ENCODE data around the gene SREBF2.
A peak's percentile ranks its signal among the peaks of the same experiment; 100 is the strongest.
"Not testable (repeated sequence)": the region's sequence is repeated elsewhere in the genome, so short reads cannot be mapped to it uniquely, and the experiment has no call there.

Gene SREBF2

DNA sequence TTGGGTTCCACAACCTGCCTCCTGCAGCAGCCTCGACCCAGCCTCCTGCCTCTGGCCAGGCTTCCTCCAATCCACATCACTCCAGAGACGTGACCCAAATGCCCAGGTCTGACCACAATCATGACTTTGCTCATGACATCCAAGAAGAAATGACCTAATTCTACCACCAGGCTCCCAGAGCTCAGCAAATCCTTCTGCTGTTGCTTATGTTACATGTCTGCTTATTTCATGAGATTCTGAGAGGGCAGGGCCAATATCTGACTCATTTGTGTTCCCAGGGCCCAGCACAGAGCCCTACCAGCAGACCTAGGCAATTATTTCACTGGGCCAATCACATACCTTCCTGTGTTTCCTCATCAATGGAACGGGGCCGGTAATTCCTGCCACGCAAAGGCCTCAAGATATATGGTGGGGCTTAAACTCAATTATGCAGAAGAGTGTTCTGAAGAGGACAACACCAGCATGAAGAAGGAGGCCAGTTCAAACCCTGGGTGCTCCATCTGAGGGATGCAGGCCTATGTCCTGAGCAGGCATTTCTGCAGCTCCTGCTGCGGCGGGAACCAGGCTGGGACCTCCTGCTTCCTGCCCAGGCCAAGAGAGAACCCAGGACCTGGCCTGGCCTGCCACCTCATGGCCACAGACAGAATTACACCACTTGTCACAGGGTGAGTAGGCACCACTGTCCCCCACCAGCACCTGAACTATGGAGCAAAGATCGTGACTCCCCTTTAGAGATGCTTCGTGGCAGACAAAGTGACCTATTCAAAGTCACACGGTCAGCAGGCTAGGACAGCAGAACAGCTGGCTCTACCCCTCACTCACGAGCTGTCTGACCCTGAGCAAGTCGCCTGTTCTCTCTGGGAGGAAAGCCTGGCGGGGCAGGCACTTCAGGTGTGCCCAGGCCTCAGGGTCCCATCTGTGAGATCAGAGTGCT is 108.2 kb downstream of the SREBF2 start:
- H3K36me3 Mint-ChIP-seq (ENCODE audit: insufficient read depth), result peaks cover 45% of the 10 kb centered on the region
- peak overlapping the region; percentile 94 to 100 for H3K27ac Mint-ChIP-seq
- H3K27me3 Mint-ChIP-seq, result no peaks in the 10 kb centered on the region
- ATAC-seq (replicated peaks) (peak; percentile 57), DNase-seq (peak; percentile 84 to 92 (median 84))
- H3K9me3 Mint-ChIP-seq, result no peaks in the 10 kb centered on the region
- H3K4me1 Mint-ChIP-seq (ENCODE audit: low read depth in 2 of 2), result peaks cover 33 to 40% of the 10 kb centered on the region in 2 donors
- H3K4me3 Mint-ChIP-seq, result peak overlapping the region; percentile 69 to 93

DNA sequence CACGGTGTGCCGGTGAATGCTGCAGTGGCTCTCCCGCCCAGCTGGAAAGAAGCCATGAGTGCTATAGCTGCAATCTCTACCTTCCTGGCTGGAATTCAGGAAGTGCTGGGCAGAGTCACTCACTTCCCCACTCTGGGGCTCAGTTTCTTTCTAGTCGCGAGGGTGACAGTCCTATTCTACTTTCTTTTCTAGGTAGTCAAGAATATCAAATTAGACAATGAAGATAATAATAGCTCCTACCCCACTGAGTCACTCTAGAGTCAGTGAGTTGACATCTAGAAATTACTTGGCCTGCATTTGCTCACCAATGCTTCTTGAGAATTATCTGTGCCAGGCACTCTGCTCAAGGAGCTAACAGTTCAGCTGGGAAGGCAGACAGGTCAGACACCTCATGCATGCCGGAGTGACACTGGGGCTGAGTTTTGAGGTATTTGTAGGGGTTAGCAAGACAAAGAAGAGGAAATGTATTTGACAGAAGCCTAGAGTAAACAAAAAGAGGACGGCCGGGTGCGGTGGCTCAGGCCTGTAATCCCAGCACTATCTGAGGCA is 110.8 kb downstream of the SREBF2 start:
- peaks cover 34 to 38% of the 10 kb centered on the region in 2 donors for H3K4me1 Mint-ChIP-seq (ENCODE audit: low read depth in 2 of 2)
- DNase-seq (no peak), ATAC-seq (replicated peaks) (no peak)
- H3K9me3 Mint-ChIP-seq, result no peaks in the 10 kb centered on the region
- H3K27ac Mint-ChIP-seq, result no peak overlapping the region
- H3K36me3 Mint-ChIP-seq (ENCODE audit: insufficient read depth), result peaks cover 36% of the 10 kb centered on the region
- H3K4me3 Mint-ChIP-seq, result no peak overlapping the region
- H3K27me3 Mint-ChIP-seq, result no peaks in the 10 kb centered on the region

DNA sequence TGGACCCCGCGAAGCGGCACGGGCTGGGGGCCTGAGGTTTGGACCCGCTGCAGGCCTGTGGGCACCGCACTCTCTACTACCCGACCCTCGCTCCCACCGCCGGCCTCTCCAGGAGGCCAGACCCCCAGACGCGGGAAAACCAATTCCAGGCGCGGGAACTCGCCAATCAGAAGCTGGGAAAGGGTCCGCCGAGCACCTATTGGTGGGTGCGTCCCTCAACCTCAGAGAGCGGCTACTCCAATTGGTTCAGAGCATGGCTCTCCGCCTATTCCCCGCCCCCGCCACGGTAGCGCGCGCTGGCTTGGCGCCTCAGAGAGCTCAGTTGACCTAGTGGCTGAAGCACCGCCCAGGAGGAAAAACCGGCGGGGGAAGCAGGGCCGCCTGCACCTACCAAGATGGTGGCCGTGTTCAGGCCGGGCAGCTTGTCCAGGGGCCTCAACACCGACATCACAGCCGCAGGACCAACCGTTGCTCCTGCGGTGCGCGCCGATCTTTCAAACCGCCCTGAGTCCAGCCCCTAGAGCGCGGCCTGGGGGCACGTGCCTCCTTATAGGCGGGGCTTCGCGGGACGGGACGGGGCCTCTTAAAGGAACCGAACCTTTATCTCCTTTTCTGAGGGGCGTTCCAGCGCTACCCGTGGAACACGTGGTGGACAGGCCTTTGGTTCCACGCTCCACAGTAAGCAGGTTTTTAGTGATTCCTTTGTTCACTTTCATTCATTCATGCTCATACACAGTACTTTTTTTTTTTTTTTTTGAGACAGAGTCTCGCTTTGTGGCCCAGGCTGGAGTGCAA is 113.9 kb downstream of the SREBF2 start, which contains the start of gene CENPM:
TSS of gene CENPM (minus strand) at position 524 of the 795 bp plus-strand sequence. CDS start at position 448, 76 bp downstream.
- H3K27me3 Mint-ChIP-seq, result no peaks in the 10 kb centered on the region
- H3K9me3 Mint-ChIP-seq, result no peaks in the 10 kb centered on the region
- peaks cover 9 to 11% of the 10 kb centered on the region in 2 donors for H3K4me1 Mint-ChIP-seq (ENCODE audit: low read depth in 2 of 2)
- ATAC-seq (replicated peaks), result peak; percentile 93
- H3K27ac Mint-ChIP-seq, result peak within 1 kb of the TSS; percentile 56 to 76
- peak; percentile 76 to 80 (median 78) for DNase-seq
- peaks cover 9% of the 10 kb centered on the region for H3K36me3 Mint-ChIP-seq (ENCODE audit: insufficient read depth)
- H3K4me3 Mint-ChIP-seq, result peak within 1 kb of the TSS; percentile 85 to 90

DNA sequence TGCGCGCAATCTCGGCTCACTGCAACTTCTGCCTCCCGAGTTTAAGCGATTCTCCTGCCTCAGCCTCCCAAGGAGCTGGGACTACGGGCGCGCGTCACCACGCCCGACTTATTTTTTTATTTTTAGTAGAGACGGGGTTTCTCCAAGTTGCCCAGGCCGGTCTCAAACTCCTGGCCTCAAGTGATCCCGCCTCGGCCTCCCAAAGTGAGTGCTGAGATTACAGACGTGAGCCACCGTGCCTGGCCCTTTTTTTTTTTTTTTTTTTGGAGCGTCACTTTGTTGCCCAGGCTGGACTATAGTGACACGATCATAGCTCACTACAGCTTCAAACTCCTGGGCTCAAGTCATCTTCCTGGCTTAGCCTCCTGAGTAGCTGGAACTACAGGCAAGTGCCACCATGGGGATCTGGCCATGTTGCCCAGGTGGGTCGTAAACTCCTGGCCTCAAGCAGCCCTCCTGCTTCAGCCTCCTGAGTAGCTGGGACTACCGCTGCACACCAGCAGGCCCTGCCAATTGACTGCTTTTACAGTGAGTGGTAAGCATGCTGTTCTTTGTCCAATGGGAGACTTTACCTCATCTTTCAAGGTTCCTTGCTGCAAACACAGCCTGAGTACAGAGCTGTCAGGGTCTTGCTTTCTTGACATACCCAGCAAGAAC is 114.6 kb downstream of the SREBF2 start:
- Mint-ChIP-seq H3K4me3 (peak overlapping the region; percentile 85 to 90), H3K4me1 (ENCODE audit: low read depth in 2 of 2) (peaks cover 8 to 11% of the 10 kb centered on the region in 2 donors), H3K9me3 (no peaks in the 10 kb centered on the region), H3K36me3 (ENCODE audit: insufficient read depth) (peaks cover 9% of the 10 kb centered on the region), H3K27ac (peak overlapping the region in 1 of 2 donors; percentile 56), H3K27me3 (no peaks in the 10 kb centered on the region)
- ATAC-seq (replicated peaks) (no peak), DNase-seq (no peak)

DNA sequence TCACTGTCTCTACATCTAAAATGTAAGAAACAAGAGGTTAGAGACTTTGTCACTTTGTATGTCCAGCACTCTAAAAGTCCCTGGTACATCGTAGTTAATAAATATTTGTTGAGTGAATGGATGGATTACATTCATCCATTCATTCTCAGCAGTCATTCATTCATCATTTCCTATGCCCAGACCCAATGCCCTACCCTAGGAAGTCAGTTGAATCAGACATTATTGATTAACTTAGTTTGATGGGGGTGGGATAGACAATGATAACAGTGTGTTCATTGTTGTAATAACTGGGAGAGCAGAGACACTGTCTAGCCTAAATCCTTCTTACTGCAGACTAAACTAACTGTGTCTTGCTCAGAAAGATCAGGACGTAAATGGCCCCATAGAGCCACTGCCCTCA is 115.2 kb downstream of the SREBF2 start:
- Mint-ChIP-seq H3K27ac (no peak overlapping the region), H3K27me3 (no peaks in the 10 kb centered on the region), H3K36me3 (ENCODE audit: insufficient read depth) (peaks cover 9% of the 10 kb centered on the region), H3K4me1 (ENCODE audit: low read depth in 2 of 2) (peaks cover 8 to 11% of the 10 kb centered on the region in 2 donors), H3K9me3 (no peaks in the 10 kb centered on the region), H3K4me3 (peak overlapping the region in 1 of 2 donors; percentile 85)
- DNase-seq (no peak), ATAC-seq (replicated peaks) (no peak)

DNA sequence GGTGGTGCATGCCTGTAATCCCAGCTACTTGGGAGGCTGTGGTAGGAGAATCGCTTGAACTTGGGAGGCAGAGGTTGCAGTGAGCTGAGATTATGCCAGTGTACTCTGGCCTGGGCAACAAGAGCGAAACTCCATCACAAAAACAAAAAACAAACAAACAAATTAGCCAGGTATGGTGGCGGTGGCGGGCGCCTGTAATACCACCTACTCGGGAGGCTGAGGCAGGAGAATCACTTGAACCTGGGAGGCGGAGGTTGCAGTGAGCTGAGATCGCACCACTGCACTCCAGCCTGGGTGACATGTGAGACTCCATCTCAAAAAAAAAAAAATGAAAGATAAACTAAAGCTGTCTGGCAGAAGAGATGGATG is 116.0 kb downstream of the SREBF2 start:
- not testable (repeated sequence) for H3K4me1 Mint-ChIP-seq (ENCODE audit: low read depth in 2 of 2); H3K27me3 Mint-ChIP-seq; H3K9me3 Mint-ChIP-seq; H3K27ac Mint-ChIP-seq; DNase-seq; ATAC-seq (replicated peaks); H3K36me3 Mint-ChIP-seq (ENCODE audit: insufficient read depth); H3K4me3 Mint-ChIP-seq

DNA sequence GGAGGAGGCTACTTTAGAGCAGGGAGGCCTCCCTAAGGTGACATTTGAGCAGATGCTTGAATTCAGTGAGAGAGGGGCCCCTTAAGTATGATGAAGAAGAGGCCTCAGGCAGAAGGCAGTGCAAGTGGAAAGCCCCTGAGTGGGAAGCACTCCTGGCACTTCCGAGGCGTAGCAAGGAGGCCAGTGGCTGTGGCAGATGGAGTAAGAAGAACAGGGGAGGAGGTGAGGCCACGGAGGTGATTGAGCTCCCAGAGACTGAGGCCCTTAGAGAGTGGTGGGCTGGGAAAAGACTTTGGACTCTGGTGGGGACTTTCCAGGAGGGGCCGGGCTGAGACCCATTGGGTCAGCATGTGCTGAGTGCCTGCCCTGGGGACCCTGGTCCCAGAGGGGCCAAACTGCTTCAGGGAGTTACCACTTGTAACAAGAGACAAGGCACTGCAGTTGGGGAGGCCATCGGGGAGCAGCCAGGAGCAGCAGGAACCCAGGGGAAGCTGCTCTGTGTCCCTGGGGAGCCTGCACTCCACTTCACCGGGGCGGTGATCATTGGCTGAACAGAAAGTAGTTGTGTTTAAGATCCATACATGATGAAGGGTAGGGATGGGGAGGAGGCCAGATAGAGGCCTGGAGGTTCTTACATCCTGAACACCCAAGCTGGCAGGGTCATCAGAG is 116.5 kb downstream of the SREBF2 start:
- Mint-ChIP-seq H3K27ac (no peak overlapping the region), H3K4me1 (ENCODE audit: low read depth in 2 of 2) (peaks cover 8 to 10% of the 10 kb centered on the region in 2 donors), H3K36me3 (ENCODE audit: insufficient read depth) (peaks cover 9% of the 10 kb centered on the region), H3K9me3 (no peaks in the 10 kb centered on the region), H3K4me3 (no peak overlapping the region), H3K27me3 (no peaks in the 10 kb centered on the region)
- ATAC-seq (replicated peaks) (no peak), DNase-seq (no peak)

DNA sequence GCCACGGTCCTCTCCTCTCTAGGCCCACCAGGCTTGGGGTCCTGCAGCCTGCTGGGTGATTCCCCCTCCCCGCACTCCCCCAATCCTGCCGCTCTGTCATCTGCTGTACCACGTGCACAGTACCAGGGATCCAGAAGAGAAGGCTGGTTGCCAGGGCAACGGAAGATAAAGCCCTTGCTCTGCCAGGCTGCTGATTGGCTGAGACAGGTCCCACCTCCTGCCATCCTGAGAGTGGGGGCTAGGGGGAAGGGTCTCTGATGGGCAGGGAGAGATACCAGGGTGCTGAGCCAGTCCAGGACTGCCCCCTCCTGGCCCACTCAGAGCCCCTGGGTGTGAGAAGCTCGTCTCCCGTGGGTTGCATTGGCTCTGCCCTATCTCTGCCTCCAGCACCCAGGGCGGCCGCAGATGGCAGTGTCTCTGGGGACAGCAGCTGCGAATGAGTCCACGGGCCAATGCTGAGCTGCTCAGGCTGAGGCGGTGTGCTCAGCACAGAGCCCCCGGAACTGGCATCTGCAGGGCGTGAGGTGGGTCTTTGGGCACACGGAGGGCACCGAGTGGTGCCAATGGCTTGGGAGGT is 119.1 kb downstream of the SREBF2 start, which contains the start of gene SMIM45:
TSS of gene SMIM45 (plus strand) at position 253 of the 577 bp plus-strand sequence.
- no peaks in the 10 kb centered on the region for H3K4me1 Mint-ChIP-seq (ENCODE audit: low read depth in 2 of 2)
- no peaks in the 10 kb centered on the region for H3K27me3 Mint-ChIP-seq
- H3K36me3 Mint-ChIP-seq (ENCODE audit: insufficient read depth), result peaks cover 4% of the 10 kb centered on the region
- DNase-seq (no peak), ATAC-seq (replicated peaks) (no peak)
- no peak within 1 kb of the TSS for H3K27ac Mint-ChIP-seq
- no peak within 1 kb of the TSS for H3K4me3 Mint-ChIP-seq
- no peaks in the 10 kb centered on the region for H3K9me3 Mint-ChIP-seq

DNA sequence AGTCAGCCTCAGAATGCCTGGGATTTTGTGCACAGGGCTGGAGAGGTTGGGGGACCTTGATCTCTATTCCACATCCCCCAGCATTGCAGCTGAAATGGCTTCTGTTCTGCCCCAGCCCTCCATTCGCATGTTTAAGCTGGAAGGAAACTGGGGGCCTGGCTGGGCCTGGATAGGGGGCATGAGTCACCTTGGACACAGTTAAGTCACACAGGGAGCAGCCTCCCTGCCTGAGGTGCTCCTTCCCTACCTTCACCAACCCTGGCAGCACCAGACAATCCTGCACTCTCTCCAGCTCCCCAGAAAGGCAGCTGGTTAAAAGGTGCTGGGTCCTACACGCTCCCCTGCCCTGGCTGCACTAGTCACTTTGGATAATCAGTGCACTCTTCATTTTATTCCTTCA is 119.8 kb downstream of the SREBF2 start:
- no peak overlapping the region for H3K27ac Mint-ChIP-seq
- H3K36me3 Mint-ChIP-seq (ENCODE audit: insufficient read depth), result peaks cover 4% of the 10 kb centered on the region
- H3K9me3 Mint-ChIP-seq, result no peaks in the 10 kb centered on the region
- ATAC-seq (replicated peaks) (no peak), DNase-seq (no peak)
- H3K27me3 Mint-ChIP-seq, result no peaks in the 10 kb centered on the region
- H3K4me1 Mint-ChIP-seq (ENCODE audit: low read depth in 2 of 2), result peaks cover 3 to 4% of the 10 kb centered on the region in 2 donors
- no peak overlapping the region for H3K4me3 Mint-ChIP-seq

Measured in effector memory CD8-positive, alpha-beta T cell (primary cell).